GM18867 (cell line): Measurements from ENCODE around the gene ADAM21.
"Not testable (repeated sequence)": the region's sequence is repeated elsewhere in the genome, so short reads cannot be mapped to it uniquely, and the experiment has no call there.

Experiments
- ATAC-seq: cut with Tn5 transposase; IDR thresholded peaks from one replicate; pipeline ENCODE4 v1.9.1; 2021; ENCODE audit warnings: mild to moderate bottlenecking, moderate library complexity; ENCODE audit not compliant: unreplicated experiment

ADAM21 gene

GRCh38 chr14:70451874-70452273 is at the start of gene ADAM21:
TSS of gene ADAM21 (plus strand) at chr14:70452174. CDS start at chr14:70457500, 5,326 bp downstream.
- ATAC-seq: no peak

GRCh38 chr14:70403335-70403734 is 48.6 kb upstream of the ADAM21 start:
- ATAC-seq: not testable (repeated sequence)

GRCh38 chr14:70406216-70406615 is 45.8 kb upstream of the ADAM21 start:
- not testable (repeated sequence) for ATAC-seq

- no peak for ATAC-seq
Measured at GRCh38 chr14:70407621-70408020, 44.4 kb upstream of the ADAM21 start.

GRCh38 chr14:70415788-70416187 is 36.2 kb upstream of the ADAM21 start:
- no peak for ATAC-seq

- no peak for ATAC-seq
Measured at GRCh38 chr14:70416338-70416724, 35.6 kb upstream of the ADAM21 start.

GRCh38 chr14:70416725-70417349 is 35.1 kb upstream of the ADAM21 start, which contains the start of gene SYNJ2BP:
TSS of gene SYNJ2BP (minus strand) at chr14:70417090. CDS start at chr14:70416963, 127 bp downstream.
- ATAC-seq: peak; percentile 57

- not testable (repeated sequence) for ATAC-seq
Measured at GRCh38 chr14:70419270-70419931, 32.6 kb upstream of the ADAM21 start.

- ATAC-seq: no peak
Measured at GRCh38 chr14:70422538-70422937, 29.4 kb upstream of the ADAM21 start.

GRCh38 chr14:70425354-70425753 is 26.6 kb upstream of the ADAM21 start:
- no peak for ATAC-seq

GRCh38 chr14:70426555-70426954 is 25.4 kb upstream of the ADAM21 start:
- not testable (repeated sequence) for ATAC-seq

- no peak for ATAC-seq
Measured at GRCh38 chr14:70436867-70437266, 15.1 kb upstream of the ADAM21 start.

GRCh38 chr14:70441641-70442040 is 10.3 kb upstream of the ADAM21 start:
- no peak for ATAC-seq

- ATAC-seq: no peak
Measured at GRCh38 chr14:70442750-70443149, 9.2 kb upstream of the ADAM21 start.

- no peak for ATAC-seq
Measured at GRCh38 chr14:70448633-70449340, 3.2 kb upstream of the ADAM21 start.

GRCh38 chr14:70454731-70455130 is 2.8 kb downstream of the ADAM21 start:
- ATAC-seq: no peak

- no peak for ATAC-seq
Measured at GRCh38 chr14:70468731-70469130, 16.8 kb downstream of the ADAM21 start.

GRCh38 chr14:70470863-70471563 is 19.0 kb downstream of the ADAM21 start:
- ATAC-seq: not testable (repeated sequence)

GRCh38 chr14:70472253-70473159 is 20.5 kb downstream of the ADAM21 start:
- no peak for ATAC-seq

GRCh38 chr14:70473825-70474224 is 21.9 kb downstream of the ADAM21 start:
- no peak for ATAC-seq
